Measurements from ENCODE around the gene PROSER3.

GRCh38 chr19:35718345-35719041, 39.5 kb upstream of the PROSER3 start:
- TF ChIP-seq, protein P1, sequence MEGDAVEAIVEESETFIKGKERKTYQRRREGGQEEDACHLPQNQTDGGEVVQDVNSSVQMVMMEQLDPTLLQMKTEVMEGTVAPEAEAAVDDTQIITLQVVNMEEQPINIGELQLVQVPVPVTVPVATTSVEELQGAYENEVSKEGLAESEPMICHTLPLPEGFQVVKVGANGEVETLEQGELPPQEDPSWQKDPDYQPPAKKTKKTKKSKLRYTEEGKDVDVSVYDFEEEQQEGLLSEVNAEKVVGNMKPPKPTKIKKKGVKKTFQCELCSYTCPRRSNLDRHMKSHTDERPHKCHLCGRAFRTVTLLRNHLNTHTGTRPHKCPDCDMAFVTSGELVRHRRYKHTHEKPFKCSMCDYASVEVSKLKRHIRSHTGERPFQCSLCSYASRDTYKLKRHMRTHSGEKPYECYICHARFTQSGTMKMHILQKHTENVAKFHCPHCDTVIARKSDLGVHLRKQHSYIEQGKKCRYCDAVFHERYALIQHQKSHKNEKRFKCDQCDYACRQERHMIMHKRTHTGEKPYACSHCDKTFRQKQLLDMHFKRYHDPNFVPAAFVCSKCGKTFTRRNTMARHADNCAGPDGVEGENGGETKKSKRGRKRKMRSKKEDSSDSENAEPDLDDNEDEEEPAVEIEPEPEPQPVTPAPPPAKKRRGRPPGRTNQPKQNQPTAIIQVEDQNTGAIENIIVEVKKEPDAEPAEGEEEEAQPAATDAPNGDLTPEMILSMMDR (IDR thresholded peaks at IDR 0.05), result no peak
- TF ChIP-seq POLR2A (IDR thresholded peaks at IDR 0.05), result peak in 1 of 2 donors; percentile 4

Measured in adrenal gland (tissue), 5 donors.